Measurements from ENCODE around the gene RC3H1. TPM values are rescaled to one million over a fixed set of nuclear protein-coding genes. Genes with fewer than 3 reads are reported as not detected.
"Not testable (repeated sequence)": the region's sequence is repeated elsewhere in the genome, so short reads cannot be mapped to it uniquely, and the experiment has no call there.

RC3H1 gene
- total RNA-seq, 4 donors from 2014 or later = 37.3 to 49.8 (median 40.4) TPM

DNA sequence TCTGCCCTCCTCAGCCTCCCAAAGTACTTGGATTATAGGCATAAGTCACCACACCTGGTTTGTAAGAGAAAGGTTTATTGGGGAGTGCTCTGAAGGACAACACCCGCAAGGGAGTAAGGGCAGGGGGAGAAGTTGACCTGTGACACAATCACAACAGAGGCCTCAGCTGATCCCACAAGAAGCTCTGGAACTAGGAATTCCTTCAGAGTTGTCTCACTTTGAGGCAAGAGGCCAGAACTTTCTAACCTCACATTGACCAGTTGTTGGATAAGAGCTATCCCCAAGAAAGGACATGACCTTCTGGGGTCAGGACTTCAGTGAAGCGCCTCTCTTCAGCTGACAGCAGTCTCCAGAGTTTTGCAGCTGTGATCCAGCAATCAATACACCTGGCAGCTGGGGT is 27.4 kb upstream of the RC3H1 start:
- no peaks in the 10 kb centered on the region for H3K4me1 ChIP-seq
- no peaks in the 10 kb centered on the region for H3K9me3 ChIP-seq
- no peak for ATAC-seq
- H3K4me3 ChIP-seq = no peak overlapping the region
- 40% methylated on average over 1 of the region's 2 CpGs; no CpG with 5 or more reads in 1 of the 2 donors for WGBS, 2 donors (ENCODE audit: low coverage in 1 of 2)
- no peak for TF ChIP-seq POLR2A (IDR thresholded peaks at IDR 0.05)
- TF ChIP-seq EP300 (IDR thresholded peaks at IDR 0.05) = no peak
- no peak for TF ChIP-seq CTCF (IDR thresholded peaks at IDR 0.05)
- no peak for TF ChIP-seq POLR2AphosphoS5 (IDR thresholded peaks at IDR 0.05)
- H3K36me3 ChIP-seq = no peaks in the 10 kb centered on the region
- no peaks in the 10 kb centered on the region for H3K27me3 ChIP-seq
- no peak overlapping the region for H3K27ac ChIP-seq

DNA sequence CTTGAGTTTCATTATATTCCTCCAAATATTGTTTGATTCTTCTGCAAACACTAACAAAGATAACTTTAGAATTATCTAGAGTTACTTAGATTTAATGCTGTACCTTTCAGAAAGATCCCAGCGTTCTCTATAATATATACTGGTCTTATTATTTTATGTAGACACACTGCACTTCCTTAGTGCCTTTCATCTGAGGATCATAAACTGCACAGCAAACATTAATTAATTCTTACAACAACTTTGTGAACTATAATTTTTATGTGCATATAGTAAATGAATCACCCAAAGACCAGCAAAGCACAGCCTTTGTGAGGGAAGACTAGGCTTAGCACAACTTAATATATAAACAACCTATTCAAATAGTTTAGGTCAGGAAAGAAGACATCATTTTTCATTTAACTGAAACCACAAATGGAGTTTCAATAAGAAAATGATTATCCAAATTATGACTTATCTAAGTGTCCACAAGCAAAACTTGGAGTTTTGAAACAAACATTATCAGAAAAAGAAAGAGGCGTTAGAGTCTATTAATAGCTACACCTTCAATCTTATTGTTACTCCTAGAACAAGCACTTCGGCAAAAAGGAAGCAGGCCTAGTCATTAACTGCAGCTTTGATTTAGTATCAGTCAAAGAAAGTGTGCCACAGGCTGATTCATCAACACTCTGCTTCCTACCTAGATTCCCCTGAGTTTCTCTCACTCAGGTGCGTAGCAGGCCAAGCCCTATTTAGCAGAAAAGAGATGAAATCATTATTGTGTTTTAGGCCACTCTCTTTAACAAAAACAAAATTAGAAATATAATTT is 22.5 kb upstream of the RC3H1 start:
- 47 to 65% methylated on average over 3 to 4 of the region's 4 CpGs for WGBS, 2 donors (ENCODE audit: low coverage in 1 of 2)
- ATAC-seq = no peak
- no peak overlapping the region for H3K27ac ChIP-seq

GRCh38 chr1:174042509-174042908 is 20.4 kb upstream of the RC3H1 start:
- WGBS, 2 donors (ENCODE audit: low coverage in 1 of 2) = 69 to 72% methylated on average over 3 to 4 of the region's 5 CpGs
- not testable (repeated sequence) for ATAC-seq, H3K27ac ChIP-seq, H3K9me3 ChIP-seq, H3K4me3 ChIP-seq, H3K27me3 ChIP-seq, H3K4me1 ChIP-seq, H3K36me3 ChIP-seq

More for the DNA sequence above, 22.5 kb upstream of the RC3H1 start:
- Histone ChIP-seq H3K27me3 (no peaks in the 10 kb centered on the region), H3K4me3 (no peak overlapping the region), H3K9me3 (no peaks in the 10 kb centered on the region), H3K36me3 (no peaks in the 10 kb centered on the region), H3K4me1 (peaks cover 0 to 4% (median 0%) of the 10 kb centered on the region in 3 donors)
- no peak for TF ChIP-seq POLR2A (IDR thresholded peaks at IDR 0.05)
- no peak for TF ChIP-seq EP300 (IDR thresholded peaks at IDR 0.05)
- TF ChIP-seq CTCF (IDR thresholded peaks at IDR 0.05) = no peak
- TF ChIP-seq POLR2AphosphoS5 (IDR thresholded peaks at IDR 0.05) = no peak

DNA sequence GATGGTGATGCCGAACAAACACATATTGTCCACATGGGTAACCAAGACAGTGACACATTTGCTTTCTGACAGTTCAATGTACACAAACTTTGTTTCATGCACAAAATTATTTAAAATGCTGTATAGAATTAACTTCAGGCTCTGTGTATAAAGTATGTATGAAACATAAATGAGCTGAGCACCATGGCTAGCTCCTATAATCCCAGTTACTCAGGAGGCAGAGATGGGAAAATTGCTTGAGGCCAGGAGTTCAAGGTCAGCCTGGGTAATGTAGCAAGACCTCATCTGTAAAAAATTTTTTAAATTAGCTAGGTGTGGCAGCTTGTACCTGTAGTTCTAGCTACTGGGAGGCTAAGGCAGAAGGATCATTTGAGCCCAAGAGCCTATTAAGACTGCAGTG is 19.2 kb upstream of the RC3H1 start:
- Histone ChIP-seq H3K4me1 (peaks cover 0 to 4% (median 0%) of the 10 kb centered on the region in 3 donors), H3K9me3 (no peaks in the 10 kb centered on the region), H3K4me3 (no peak overlapping the region), H3K27me3 (no peaks in the 10 kb centered on the region), H3K27ac (no peak overlapping the region), H3K36me3 (no peaks in the 10 kb centered on the region)
- ATAC-seq = no peak
- TF ChIP-seq POLR2AphosphoS5 (IDR thresholded peaks at IDR 0.05) (no peak), CTCF (IDR thresholded peaks at IDR 0.05) (no peak)
- WGBS, 2 donors (ENCODE audit: low coverage in 1 of 2) = 70 to 100% methylated on average over 1 of the region's 1 CpG

DNA sequence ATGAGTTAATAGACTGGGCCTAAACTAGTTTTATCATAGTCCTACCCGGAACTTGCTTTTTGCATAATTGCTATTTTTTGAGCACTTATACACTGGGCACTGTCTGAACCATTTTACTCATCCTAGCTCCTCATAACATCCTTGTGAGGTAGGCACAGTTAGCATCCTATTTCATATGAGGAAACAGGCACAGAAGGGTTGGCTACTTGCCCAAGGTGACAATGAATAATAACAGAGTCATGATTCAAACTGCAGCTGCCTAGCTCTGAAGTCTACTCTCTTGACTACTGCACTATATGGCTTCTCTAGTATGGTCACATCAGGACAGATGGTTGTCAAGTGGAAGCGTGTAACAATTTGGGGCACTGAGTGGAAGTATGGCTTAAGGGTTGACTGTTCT is 18.2 kb upstream of the RC3H1 start:
- Histone ChIP-seq H3K27me3 (no peaks in the 10 kb centered on the region), H3K4me3 (no peak overlapping the region), H3K36me3 (no peaks in the 10 kb centered on the region), H3K9me3 (no peaks in the 10 kb centered on the region), H3K4me1 (peaks cover 0 to 4% (median 0%) of the 10 kb centered on the region in 3 donors), H3K27ac (no peak overlapping the region)
- whole genome bisulfite sequencing, 2 donors (ENCODE audit: low coverage in 1 of 2) = 48 to 52% methylated on average over 2 of the region's 2 CpGs
- no peak for ATAC-seq
- TF ChIP-seq POLR2A (IDR thresholded peaks at IDR 0.05) (no peak), CTCF (IDR thresholded peaks at IDR 0.05) (no peak), POLR2AphosphoS5 (IDR thresholded peaks at IDR 0.05) (no peak), EP300 (IDR thresholded peaks at IDR 0.05) (no peak)

Data from gastroesophageal sphincter (tissue), 4 donors.